ENCODE data around the gene PIAS2.
"Not testable (repeated sequence)": the region's sequence is repeated elsewhere in the genome, so short reads cannot be mapped to it uniquely, and the experiment has no call there.

The PIAS2 gene

DNA sequence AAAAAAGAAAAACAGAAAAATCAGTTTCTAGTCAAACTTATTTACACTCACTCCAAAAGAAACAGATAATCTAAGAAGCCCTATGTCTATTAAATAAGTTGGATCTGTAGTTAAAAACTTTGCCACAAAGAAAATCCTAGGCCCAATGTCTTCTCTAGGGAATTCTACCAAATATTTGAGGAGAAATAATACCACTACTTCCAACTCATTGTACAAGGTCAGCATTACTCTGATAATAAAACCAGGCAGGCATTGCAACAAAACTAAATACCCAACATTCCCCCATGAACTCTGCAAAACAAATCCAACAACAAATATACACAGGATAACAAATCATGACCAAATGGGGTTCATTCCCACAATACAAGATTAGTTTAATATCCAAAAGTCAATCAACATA lies 86.7 kb downstream of the PIAS2 start:
- DNase-seq = no peak

DNA sequence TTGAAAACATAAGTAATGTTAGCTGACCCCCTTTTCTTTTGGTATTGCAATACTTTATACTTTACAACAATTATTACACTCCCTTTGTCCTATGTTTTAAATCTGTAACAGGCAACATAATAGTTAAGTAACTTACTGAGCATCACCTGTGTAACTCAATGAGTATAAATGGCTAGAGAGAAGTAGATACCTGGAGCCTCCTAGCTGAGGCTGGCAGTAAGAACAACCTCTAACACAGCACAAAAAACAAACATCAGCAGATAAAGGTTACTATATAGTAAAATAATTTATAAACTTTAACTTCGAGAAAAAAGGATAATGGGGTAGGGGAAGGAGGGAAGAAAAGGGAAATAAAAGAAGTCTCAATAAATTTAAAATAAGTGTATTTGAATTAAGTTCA lies 87.4 kb downstream of the PIAS2 start:
- DNase-seq = no peak

DNA sequence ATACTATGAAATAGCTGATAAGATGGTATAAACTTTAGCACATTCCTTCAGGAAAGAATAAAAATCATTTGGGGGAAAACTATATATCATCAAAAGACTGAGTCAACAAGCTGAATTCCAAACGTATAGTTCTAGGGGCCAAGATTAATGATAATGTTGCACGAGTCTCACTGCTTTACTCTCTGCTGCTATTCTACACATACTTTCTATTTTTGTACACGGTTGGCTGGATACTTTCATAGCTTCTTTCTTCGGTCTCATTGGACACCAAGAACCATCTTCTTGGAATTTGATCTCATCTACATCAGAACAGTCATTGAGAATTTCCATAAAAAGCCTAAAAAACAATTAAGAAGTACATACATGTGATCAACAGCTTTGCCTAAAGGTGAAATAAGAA lies 87.8 kb downstream of the PIAS2 start:
- DNase-seq = no peak

DNA sequence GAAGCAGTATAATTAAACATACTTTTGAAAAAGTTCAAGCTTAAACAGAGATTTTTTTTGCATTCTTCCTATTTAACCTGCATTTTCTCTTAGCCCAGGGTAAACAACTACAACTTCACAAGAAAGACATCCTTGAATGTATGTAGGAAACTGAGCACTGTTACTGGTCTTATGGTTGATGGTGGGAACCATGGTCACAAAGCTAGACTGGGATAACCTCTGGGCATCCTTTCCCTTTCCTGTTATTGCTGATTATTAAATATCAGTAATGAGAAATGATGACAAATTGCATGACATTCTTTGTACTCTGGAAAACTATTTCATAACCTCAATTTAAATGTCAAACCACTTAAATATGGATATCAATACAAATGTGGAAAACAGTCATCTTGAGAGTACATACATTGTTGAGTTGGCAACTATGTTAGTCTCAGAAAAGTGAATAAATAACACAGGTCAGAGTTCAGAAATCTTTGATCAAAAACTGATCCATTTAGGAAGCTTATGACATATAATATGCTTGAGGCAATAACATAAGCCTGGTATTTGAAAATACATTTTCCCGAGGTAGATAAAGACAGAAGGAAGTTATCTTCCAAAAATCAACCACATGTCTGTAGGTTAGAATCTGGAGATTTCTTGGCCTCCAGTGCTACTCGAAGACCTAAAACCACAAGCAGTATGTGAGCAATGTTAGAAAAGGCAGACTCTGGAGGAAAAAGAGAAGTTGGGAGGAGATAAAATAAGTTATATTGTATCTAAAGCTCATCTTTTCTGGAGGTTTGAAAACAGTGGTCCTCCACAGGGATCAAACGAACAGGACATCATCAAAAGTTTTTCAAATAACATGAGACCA lies 95.2 kb downstream of the PIAS2 start:
- no peak for DNase-seq

DNA sequence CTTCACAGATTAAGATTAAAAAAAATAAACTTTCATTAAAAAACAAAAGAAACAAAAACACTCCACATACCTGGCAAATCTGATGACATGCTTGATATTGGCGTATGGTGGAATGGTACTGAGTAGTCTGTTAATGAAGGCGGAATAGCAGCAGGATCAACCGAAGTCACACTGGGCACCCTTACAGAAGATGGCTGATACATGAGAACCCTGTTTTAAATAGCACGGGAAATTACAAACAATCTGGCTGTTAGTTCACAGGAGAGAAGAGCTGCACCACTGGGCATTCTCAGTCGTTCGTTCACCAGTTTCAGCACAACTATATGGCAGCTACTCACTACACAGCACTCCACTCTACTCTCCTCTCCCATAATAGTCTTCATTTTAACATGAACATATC lies 96.4 kb downstream of the PIAS2 start:
- no peak for DNase-seq

DNA sequence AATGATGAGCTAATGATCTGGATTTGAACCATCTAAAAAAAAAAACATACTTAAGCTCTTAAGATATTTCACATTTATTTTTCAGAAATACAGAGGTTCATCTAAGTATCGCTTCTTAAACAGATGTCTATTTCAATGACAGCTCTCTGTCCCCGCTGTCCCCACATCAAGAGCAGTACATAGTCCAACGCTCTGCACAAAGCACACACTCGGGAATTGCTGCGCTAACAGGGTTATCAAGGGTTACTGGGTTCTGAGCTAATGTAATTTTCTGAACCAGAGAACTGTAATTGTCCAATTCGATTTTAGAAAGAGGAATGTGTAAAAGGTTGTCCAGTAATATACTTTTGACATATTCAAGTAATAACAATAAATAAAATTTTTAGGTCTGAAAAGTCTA lies 101.6 kb downstream of the PIAS2 start:
- DNase-seq = no peak

DNA sequence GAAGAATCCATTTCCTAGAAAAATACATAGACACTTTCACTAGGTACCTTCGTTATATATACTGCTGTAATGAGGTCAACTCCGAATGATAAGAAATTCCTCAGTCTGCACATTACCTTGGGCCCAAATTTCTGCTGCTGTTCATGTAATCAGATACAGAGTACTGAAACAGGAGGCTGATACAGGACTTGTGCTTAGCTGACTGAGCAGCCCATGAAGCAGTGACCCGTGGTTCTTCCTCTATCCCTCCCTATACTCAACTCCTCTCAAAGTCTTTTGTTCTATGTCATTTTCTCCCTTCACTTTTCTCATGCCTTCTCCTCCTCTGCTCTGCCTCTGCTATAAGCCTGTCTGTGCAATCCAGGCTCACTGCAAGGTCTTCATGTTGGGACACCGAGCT lies 102.9 kb downstream of the PIAS2 start:
- DNase-seq = no peak

DNA sequence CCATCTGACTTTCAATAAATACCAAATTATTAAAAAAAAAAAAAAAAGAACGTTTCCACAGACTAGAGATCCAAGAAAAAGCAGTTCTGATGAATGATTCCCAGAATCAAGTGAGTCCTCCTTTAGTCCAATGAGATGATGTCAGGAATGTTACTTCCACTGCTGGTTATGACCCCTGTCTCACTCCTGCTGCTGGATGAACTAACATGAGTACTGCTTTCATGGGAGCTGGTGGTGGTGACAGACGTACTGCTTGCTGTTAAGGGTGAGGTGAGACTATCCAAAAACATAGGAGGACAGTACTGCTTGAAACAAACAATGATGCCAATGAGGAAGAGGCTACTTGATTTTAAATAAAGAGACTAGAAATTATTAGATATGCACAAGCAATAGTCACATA lies 105.0 kb downstream of the PIAS2 start:
- DNase-seq = no peak

DNA sequence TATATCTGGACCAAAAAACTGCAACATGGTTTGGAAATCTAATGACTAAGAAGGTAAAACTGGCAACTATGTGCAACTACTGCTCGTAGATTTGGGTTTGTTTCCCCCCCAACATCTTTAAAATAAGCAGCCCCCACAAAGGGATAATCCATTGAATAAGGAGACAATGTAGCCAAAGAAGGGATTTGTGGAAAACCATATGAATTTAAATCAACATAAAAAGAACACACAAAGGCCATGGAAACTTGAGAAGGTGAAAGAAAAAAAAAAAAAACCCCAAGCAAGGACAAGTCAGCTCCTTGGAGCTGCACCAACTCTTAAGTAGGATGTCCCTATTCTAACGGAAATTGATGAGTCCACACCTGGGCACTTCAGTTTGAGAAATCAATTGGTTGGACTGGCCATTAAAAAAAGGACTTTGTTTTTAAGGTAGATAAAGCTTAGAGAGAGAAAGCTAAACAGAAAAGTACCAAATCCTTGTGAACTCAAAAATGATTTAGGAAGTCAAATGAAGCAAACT lies 106.8 kb downstream of the PIAS2 start:
- no peak for DNase-seq

DNA sequence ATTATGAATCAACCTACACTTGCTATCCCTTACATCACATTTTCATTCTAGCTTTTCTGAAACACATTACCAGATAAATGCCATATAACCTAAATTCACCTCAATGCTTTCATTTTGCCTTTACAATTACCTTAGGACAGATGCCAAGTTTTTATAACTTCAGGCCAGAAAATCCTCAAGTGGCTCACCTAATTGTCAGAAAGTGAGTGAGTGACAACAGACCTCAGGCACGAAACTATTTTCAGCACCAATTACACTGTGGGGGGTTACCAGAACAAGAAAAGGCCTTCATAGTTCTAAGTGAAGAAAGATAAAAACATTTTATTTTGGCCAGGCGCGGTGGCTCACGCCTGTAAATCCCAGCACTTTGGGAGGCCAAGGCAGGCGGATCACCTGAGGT lies 108.2 kb downstream of the PIAS2 start:
- DNase-seq = no peak

DNA sequence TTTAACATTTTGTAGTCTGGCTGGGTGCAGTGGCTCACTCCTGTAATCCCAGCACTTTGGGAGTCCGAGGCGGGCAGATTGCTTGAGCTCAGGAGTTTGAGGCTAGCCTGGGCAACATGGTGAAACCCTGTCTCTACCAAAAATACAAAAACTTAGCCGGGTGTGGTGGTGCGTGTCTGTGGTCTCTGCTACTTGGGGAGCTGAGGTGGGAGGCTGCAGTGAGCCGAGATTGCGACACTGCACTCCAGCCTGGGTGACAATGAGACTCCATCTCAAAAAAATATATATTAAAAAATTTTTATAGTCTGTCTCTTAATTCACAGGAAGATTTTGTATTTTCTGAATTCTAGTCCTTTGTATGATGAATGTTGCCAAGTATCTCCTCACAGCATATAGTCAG lies 121.4 kb downstream of the PIAS2 start:
- not testable (repeated sequence) for DNase-seq

DNA sequence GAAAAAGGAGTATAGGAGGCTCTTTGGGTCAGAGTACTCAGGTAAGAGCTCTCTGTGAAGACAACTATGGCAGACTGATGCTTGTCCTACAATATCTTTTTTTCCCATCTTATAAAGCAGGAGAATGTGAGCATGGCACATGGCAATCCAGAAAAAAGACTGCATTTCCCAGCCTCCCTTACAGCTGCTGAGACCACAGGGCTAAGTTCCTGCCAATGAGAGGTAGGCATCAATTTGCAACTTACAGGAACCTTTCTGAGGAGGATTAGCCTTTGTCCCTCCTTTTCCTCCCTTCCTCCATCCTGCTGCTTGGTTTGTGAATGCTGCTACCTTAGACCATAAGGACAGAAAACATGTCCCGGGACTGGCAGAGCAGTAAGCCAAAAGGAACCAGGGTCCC lies 122.7 kb downstream of the PIAS2 start:
- no peak for DNase-seq

DNA sequence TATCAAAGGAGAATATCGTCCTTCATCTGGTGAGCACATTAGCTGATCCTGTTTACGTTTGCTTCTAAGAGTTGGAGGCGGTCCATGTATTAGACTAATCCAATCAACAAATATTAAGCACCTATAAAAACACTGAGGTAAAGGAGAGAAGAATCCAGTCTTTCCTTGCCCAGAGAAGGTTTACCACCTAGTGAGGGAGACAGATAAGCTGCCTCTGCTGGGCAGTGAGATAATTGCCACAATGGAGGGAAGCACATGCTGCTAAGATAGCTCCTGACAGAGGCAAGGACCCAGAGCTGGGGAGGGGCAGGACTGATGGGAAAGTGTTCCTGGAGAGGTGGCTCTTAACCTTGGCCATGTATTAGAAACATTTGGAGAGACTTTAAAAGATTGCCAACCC lies 123.7 kb downstream of the PIAS2 start:
- no peak for DNase-seq

DNA sequence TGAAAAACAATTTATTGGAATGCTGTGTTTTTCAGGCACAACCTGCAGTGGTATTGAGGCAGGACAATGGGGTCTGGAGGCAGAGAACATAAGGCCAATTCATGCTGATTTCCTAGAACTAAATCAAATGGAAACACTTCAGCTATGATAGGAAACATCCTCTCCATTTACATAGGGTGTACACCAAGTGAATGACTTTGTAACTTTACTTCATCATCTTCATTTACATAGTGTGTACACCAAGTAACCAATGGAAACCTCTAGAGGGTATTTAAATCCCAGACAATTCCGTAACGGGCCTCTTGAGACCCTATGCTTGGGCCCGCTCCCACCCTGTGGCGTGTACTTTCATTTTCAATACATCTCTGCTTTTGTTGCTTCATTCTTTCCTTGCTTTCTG lies 128.2 kb downstream of the PIAS2 start:
- DNase-seq = no peak

DNA sequence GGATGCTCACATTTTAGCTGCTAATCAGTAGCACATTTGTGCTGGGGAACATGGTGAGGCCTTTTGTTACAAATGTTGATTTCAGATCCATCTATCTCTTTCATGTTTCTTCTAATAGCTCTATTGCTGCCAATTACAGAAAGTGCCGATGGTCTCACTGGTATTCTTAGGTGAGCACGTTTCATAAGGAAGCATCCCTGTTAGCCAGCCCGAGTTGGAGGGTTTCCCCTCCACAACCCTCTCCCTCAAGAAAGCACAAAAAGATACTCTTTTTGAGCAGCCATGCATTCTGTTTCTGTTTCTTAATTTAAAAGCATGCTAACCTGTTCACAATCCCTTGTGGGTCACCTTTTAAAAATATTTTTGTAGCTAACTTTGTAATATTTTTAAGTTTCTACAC lies 129.6 kb downstream of the PIAS2 start:
- DNase-seq = no peak

DNA sequence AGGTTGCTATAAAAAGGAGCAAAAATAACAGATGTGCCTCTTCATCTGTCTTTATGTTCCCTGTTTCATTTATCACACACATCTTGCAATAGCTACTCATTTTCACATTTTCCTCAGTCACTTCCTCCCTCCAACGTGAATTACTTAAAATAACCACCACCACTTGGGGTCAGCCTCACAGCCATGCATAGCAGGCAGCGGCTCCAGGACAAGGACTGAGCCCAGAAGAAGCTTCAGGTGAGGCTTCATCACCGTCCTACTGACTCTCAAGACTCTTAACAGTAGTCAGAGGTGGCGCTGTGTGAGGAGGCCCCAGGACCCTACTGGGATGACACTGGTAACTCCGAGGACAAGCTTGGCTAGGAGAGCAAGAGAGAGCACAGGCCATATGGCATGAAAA lies 144.9 kb downstream of the PIAS2 start:
- DNase-seq = no peak

DNA sequence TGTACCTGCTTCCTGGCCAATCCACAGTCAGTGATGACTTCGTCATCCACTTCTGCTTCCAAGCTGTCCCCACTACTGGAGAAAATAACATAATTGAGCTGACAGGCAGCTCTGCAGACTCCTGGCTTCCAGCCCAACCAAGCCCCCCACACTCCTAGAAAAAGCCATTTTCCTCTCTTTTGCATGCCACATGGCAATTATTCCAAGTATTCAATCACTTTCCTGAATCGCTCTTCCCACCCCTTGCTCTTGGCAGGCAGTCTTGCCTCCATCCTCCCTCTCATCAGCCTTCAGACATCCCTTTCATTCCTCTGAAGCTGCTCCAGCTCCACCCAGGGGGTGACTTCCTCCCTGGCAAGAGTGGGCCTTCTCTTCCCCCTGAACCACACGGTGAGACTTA lies 146.2 kb downstream of the PIAS2 start:
- DNase-seq = no peak

DNA sequence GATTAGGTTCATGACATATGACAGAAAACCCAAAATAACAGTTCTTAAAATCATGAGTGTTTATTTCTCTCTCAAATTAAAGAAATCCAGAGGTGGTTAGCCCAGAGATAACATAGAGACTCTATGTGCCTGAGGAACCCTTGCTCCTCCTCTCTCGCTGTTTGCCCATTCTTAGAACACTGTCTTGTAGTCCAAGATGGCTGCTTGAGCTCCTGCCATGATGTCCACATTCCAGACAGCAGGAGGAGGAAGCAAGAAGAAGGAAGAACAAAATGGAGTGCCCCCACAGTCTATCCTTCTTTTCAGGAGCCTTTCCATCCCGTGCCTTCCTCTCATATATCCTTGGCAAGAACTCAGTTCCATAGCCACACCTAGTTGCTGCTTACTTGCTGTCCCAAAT lies 146.6 kb downstream of the PIAS2 start:
- DNase-seq = no peak

DNA sequence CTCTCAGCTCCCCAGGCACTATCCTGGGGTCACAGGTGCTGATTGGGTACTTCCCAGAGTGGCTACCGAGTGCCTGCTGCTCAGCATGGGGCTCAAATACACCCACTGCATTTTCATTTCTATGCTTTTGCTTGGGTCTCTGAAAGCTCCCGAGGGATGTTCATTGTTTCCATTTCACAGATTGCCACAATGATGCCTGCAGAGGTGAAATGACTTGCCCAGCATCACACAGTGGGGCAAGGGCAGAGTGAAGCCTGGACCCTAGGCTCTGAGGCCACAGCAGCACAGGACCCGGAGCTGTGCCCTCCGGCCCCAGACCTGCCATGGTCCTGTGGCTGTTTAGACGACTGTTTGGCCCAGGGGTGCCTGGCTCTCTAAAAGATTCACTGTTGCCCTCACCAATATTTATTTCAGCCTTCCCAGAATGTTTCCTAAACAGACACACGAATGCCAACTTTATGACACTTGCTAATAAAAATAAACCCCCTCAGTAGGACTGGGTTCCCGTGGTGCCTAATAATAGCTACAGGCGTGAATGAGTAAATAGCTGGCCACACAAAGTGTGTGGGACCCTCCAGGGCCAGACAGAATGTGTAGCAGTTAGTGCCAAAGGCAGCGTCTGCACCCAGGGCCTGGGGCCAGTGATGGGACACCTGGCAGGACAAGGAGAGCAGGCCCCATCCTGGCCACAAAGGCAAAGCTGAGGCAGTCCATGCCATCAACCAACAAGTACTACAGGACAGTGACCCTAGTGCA lies 149.0 kb downstream of the PIAS2 start:
- DNase-seq = no peak

DNA sequence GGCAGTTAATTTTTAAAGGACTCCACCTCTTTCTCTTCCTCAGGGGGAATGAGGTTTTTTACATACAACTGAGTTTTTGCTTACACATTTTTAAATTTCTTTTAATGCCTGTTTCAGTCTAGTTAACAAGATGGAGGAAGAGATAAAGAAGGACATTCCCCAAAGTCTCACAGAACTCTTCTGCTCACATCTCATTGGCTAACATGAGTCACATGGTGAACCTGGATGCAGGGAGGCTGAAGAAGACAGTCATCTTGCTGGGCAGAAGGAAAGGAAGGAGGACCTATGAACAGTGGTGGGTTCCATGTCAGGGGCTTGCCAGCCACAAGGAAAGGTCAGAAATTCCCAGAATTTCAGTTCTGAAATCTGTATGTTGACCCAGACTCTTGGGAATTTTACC lies 150.1 kb downstream of the PIAS2 start:
- DNase-seq = no peak

DNA sequence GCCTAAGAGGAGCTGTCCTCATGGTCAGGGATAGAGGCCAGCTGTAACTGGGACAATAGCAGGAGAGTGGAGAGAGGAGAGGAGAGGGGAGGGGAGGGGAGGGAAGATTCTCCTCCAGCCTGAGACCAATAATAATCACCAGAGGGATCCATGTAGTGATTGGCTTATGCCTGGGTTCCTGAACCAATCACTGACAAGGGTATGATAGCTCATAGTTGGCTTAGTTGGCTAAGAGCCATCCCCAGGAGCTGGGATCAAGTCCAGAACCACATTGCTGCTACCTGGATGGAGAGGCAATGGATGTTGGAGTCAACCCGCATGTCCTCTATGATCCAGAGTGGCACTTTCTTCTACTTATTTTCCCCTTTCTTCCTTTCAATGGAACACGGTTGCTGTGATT lies 152.7 kb downstream of the PIAS2 start:
- DNase-seq = no peak

DNA sequence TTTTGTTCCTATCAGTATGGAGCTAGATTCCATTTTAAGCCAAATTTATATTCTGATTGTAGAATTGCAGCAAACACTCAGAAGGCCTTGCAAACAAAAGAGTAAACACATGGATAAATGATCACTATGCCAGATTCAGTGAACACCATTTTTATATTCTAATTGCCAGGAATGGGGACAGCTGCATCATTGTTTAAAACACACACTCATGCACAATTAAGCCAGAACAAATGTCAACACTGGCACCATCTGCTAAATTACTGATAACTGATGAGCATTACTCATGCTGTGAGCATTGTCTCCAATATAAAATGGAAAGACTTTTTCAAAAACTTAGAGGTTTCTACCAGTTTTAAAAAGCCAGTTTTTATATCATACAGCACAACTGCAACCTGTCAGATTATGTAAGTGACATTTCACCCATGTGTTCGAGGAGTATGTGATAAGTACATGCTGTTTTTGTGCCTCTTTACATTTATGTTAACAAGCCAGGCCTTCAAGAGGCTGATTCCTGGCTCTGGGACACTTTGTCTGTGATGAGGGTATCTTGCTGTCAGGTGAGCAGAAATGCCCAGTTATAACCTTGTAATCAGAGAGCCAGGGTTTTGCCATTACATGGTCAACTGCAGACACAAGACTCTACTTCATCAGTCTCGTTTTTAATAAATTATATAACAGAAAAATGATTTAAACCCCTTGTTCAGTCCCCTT lies 156.1 kb downstream of the PIAS2 start:
- no peak for DNase-seq

DNA sequence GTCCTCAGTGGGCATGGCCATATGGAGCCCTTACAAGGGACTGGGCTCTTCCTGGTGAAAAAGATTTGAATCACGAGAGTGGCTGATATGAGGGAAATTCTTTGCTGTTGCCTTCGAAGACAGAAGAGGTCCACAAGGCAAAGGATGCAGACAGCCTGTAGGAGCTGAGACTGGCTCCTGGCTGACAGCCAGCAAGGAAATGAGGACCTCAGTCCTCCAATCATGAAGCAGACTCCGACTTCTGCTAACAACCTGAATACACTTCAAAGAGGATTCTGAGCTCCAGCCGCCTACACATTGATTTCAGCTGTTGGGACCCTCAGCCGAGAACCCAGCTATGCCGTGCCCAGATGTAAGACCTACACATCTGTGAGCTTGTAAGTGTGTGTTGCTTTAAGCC lies 157.4 kb downstream of the PIAS2 start:
- DNase-seq = no peak

Measured in left hindlimb (tissue), 1 donor.